Activated T-cell treated with anti-CD3 and anti-CD28 coated beads, Interleukin-2, amount 50 U/mL, for 4 hours (primary cell): ENCODE results near the gene MED29. TPM values are rescaled to one million over a fixed set of nuclear protein-coding genes. Genes with fewer than 3 reads are reported as not detected.

ENCODE experiments used
- ATAC-seq, 2 donors: fragments of 200-7000 bp; cut with Tn5 transposase; one replicate each; pipeline ENCODE4 v1.10.0; 2021
- DNase-seq: peaks from one replicate; pipeline ENCODE4 v3.0.0-alpha.2; 2020
- H3K27me3 Mint-ChIP-seq: one replicate; pipeline ENCODE4 v1.8.0; 2021; ENCODE audit warnings: low read depth, mixed read lengths
- H3K36me3 Mint-ChIP-seq: one replicate; pipeline ENCODE4 v1.8.0; 2022; ENCODE audit warnings: mixed read lengths; ENCODE audit not compliant: insufficient read depth
- H3K4me1 Mint-ChIP-seq: one replicate; pipeline ENCODE4 v1.8.0; 2021; ENCODE audit warnings: low read depth, mixed read lengths
- H3K4me3 Mint-ChIP-seq: one replicate; pipeline ENCODE4 v1.8.0; 2021; ENCODE audit warnings: mild to moderate bottlenecking, moderate library complexity, mixed read lengths
- H3K9me3 Mint-ChIP-seq: one replicate; pipeline ENCODE4 v1.8.0; 2021; ENCODE audit warnings: mixed read lengths
- total RNA-seq, 3 donors: library from RNA; stranded (reverse); gene quantifications; one replicate each; pipeline ENCODE4 v1.2.1, GENCODE V29; 2021

Gene MED29
- total RNA-seq, 3 donors from 2014 or later = 39.5 to 43.1 (median 39.7) TPM

DNA sequence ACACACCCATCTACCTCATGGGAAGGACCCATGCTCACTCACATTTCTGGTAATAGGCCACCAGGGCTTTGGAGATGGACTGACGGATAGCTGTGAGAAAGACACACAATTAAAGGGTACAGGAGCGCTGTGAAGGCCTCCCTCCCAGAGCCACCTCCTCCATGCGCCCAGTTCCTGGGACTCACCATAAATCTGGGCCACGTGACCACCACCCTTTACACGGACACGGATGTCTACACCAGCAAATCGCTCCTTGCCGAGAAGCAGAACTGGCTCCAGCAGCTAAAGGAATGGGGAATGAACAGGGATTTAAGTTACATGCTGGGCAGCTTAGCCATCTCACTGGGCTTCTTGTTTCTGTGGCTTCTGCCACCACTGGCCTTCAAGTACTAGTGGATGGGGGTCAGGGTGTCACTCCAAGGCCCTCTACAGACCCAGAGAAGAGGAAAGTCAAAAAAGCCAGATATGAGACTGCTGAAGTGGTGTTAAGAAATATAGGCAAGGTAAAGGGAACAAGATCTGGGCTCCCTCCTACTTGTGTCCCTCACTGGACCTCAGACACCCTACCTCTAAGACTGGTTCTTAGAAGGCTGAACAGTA, 42.4 kb downstream of the MED29 start:
- no peaks in the 10 kb centered on the region for H3K9me3 Mint-ChIP-seq
- DNase-seq (no peak), ATAC-seq (no peak)
- peaks cover 30% of the 10 kb centered on the region for H3K36me3 Mint-ChIP-seq
- peaks cover 46% of the 10 kb centered on the region for H3K4me1 Mint-ChIP-seq
- H3K4me3 Mint-ChIP-seq = peak overlapping the region; percentile 100
- no peaks in the 10 kb centered on the region for H3K27me3 Mint-ChIP-seq

DNA sequence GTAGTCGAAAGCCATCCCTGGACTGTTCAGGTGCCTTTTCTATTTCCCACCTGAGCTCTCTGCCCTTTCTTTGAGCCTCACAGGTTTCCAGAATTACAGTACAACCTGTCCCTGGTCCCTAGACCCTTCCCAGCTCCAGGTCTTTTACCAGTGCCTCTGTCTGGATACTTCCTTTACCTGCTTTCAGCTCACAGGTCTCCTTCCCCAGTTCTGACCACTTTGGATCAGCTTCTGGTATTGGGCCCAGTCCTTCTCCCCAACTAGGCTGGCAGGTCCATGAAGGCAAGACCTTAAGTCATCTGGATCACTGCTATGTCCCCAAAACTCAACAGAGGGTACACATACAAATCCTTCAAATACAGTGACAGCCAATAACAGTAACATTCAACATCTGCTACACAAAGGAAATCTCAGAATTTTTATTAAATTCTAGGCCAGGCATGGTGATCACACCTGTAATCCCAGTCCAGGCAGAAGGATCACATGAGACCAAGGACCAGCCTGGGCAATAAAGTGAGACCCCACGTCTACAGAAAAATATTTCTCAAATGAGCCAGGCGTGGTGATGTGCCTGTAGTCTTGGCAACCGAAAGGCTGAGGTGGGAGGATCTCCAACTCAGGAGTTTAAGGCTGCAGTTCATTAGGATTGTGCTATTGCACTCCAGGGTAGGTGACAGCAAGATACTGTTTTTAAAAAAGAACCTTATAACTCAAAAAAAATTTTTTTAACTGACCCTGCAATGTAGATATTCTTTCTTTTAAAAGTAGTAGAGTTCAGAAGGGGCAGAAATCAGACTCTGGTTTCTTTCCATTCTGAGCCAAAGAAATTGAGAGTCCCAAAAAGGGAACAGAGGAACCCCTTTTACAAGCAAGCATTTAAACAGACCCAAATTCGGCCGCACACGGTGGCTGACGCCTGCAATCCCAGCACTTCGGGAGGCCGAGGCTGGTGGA, 43.2 kb downstream of the MED29 start:
- Mint-ChIP-seq H3K4me3 (peak overlapping the region; percentile 100), H3K36me3 (peaks cover 30% of the 10 kb centered on the region), H3K9me3 (no peaks in the 10 kb centered on the region), H3K4me1 (peaks cover 46% of the 10 kb centered on the region), H3K27me3 (no peaks in the 10 kb centered on the region)
- ATAC-seq = no peak
- DNase-seq = no peak

DNA sequence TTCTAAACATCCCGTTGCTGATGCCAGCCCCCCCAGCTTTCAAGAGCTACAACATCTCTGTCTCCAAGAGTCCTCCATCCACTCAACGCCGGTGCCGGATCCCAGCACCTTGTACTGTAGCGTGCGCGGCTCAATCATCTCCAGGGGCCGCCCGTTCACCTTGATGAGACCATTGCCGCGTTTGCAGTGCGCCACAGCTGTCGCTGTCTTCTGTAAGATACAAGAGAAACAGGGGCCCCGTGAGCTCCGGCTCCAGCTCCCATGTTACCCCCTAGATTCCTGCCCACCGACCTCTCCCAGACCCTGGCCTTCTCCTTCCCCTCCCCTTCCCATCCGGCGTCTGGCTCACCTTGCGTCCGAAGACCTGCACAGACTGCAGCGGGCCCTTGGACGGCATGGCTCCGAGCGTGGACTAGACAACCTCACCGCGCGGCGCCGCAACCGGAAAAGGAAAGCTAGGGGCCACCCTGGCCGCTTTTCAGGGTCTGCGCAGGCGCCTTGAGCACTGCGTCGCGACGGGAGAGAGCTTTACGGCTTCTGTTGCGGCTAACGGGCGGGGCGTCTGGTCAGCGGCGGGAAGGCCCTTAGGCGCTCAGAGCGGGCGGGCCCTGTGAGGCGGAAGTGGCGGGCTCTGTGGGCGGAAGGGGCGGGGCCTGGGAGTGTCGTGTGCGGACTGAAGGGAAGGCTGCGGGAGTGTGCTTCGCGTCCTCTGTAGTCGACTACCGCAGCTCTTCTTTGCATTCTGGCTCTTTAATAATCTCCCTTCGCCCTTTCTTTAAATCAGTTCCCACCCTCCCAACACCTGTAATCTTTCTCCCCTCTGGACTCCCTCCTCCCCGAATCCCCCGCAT, 44.5 kb downstream of the MED29 start, which contains the start of gene RPS16:
Gene RPS16 (minus strand): TSS at position 451 of the 851 bp plus-strand sequence. CDS start 54 bp downstream, at position 397.
- peak within 1 kb of the TSS; percentile 100 for H3K4me3 Mint-ChIP-seq
- H3K4me1 Mint-ChIP-seq = peaks cover 41% of the 10 kb centered on the region
- peak; percentile 99 for DNase-seq

DNA sequence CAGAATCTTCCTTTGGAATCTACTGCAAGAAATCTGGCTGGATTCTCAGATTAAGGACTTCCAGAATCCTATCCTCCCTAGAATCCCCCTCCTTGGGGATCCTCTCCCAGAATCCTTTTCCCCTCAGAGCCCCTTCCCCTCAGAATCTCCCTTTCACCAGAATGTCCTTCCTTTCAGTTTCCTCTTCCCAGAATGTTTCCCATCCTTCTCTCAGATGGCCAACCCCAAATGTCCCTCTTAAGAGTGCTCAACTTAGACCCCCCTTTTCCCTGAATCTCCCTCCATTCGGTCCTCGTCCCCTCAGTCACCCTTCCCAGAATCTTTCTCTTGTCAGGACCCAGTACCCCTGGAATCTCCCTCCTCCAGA, 45.2 kb downstream of the MED29 start:
- Mint-ChIP-seq H3K4me3 (peak overlapping the region; percentile 100), H3K9me3 (no peaks in the 10 kb centered on the region), H3K36me3 (peaks cover 28% of the 10 kb centered on the region), H3K27me3 (no peaks in the 10 kb centered on the region), H3K4me1 (peaks cover 35% of the 10 kb centered on the region)
- ATAC-seq (no peak), DNase-seq (no peak)

More for the DNA sequence above, 44.5 kb downstream of the MED29 start, which contains the start of gene RPS16:
- H3K27me3 Mint-ChIP-seq = no peaks in the 10 kb centered on the region
- no peaks in the 10 kb centered on the region for H3K9me3 Mint-ChIP-seq
- peak; percentile 91 to 94 for ATAC-seq
- H3K36me3 Mint-ChIP-seq = peaks cover 30% of the 10 kb centered on the region

DNA sequence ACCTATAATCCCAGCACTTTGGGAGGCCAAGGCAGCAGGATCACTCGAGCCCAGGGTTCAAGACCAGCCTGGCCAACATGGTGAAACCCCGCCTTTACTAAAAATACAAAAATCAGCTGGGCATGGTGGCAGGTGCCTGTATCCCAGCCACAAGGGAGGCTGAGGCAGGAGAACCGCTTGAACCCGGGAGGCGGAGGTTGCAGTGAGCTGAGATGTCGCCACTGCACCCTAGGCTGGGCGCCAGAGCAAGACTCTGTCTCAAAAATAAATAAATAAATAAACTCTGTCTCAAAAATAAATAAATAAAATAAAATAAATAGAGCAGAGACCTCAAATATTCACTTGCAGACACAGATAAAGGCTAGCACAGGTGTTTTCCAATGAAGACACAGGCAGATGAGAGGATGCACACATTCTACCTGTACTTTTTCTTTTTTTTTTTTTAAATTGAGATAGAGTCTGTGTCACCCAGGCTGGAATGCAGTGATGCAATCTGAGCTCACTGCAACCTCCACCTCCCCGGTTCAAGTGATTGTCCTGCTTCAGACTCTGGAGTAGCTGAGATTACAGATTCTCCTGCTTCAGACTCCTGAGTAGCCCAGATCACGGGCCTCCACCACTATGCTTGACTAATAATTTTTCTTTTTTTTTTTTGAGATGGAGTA, 47.2 kb downstream of the MED29 start:
- no peak for DNase-seq
- Mint-ChIP-seq H3K36me3 (peaks cover 21% of the 10 kb centered on the region), H3K9me3 (no peaks in the 10 kb centered on the region), H3K4me3 (no peak overlapping the region), H3K4me1 (peaks cover 23% of the 10 kb centered on the region), H3K27me3 (no peaks in the 10 kb centered on the region)
- no peak for ATAC-seq

DNA sequence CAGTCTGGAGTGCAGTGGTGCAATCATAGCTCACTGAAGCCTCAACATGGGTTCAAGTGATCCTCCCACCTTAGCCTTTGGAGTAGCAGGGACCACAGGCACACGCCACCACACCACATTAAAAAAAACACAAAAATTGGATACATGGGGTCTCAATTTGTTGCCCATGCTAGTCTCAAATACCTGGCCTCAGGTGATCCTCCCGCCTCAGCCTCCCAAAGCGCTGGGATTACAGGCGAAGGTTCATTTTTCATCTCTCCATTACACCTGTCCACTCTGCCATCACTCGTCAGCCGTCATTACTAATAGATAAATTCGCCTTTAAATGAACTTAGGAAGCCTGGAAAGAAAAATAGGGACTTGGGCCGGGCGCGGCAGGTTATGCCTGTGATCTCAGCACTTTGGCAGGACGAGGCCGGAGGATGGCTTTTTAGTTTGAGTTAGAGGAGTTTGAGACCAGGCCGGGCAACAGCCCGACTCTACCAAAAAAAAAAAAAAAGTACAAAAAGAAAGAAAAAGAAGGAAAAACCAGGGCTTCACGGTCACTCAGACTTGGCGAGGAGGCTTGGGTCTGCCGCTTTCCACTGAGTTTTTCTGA, 53.5 kb downstream of the MED29 start:
- Mint-ChIP-seq H3K36me3 (peaks cover 22% of the 10 kb centered on the region), H3K27me3 (no peaks in the 10 kb centered on the region), H3K4me1 (peaks cover 43% of the 10 kb centered on the region), H3K4me3 (peak overlapping the region; percentile 98), H3K9me3 (no peaks in the 10 kb centered on the region)
- DNase-seq (no peak), ATAC-seq (no peak)

DNA sequence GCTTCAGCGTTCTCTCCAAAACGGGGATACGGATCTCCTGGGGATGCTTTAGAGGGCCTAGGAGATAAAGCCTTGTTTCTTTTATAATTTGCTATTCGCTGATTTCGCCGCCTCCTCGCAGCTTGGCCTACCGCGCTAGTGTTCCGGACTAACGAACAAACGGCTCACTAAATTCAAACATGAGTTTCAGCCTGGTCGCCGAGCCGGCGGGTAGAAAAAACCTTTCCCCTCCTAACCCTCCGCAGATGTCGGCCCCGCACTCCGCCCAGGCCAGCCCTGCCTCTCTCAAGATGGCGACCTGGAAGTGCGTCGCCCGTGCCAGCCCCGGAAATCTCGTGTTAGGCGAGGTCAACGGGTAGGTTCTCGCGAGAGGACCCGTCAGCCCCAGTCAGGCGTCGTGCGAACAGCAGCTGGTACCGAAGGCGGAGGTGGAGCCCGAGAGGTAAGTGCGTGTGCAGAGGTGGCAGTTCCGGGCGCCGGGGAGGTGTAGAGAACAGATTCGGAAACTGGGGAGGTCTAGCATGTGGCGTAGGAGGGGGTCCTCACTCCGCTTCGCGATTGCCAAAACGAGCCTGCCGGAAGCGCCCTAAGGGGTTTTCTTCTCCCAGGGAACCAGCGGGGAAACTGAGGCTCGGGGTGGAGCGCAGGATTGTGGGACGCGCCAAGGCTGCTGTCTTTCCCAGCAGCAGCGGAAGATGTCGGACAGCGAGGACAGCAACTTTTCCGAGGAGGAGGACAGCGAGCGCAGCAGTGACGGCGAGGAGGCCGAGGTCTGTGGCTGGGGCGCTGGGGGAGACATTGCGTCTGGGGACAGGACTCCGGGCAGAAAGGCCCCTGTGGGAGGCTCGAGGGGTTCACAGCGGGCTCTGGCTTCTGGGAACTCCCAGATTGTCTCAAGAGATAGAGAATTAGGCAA, 54.3 kb downstream of the MED29 start, which contains the start of gene SUPT5H:
Gene SUPT5H (plus strand): TSS at position 387 of the 916 bp plus-strand sequence. CDS start 309 bp downstream, at position 696.
- no peaks in the 10 kb centered on the region for H3K27me3 Mint-ChIP-seq
- peak; percentile 94 to 95 for ATAC-seq
- DNase-seq = peak; percentile 97
- H3K4me1 Mint-ChIP-seq = peaks cover 51% of the 10 kb centered on the region
- H3K9me3 Mint-ChIP-seq = no peaks in the 10 kb centered on the region
- H3K36me3 Mint-ChIP-seq = peaks cover 23% of the 10 kb centered on the region
- peak within 1 kb of the TSS; percentile 98 for H3K4me3 Mint-ChIP-seq

DNA sequence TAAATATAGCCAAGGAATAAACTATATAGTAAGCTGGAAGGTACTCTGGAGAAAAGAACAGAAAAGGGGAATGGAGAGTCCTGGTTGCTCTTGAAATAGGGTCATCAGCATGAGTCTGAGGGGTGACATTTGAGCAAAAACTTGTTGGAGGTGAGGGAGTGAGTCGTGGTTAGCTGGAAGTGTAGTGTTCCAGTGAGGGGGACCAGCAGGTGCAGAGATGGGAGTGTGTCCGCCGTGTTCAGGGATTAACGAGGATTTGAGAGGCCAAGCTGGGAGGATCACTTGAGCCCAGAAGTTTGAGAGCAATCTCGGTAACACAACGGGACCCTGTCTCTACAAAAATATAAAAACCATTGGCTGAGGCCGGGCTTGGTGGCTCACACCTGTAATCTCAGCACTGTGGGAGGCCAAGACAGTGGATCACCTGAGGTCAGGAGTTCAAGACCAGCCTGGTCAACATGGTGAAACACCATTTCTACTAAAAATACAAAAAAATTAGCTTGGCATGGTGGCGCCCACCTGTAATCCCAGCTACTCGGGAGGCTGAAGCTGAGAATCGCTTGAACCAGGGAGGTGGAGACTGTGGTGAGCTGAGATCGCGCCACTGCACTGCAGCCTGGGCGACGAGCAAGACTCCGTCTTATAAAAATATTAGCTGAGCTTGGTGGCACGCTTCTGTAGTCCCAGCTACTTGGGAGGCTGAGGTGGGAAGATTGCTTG, 55.3 kb downstream of the MED29 start:
- Mint-ChIP-seq H3K27me3 (no peaks in the 10 kb centered on the region), H3K4me3 (peak overlapping the region; percentile 98), H3K4me1 (peaks cover 56% of the 10 kb centered on the region), H3K36me3 (peaks cover 26% of the 10 kb centered on the region), H3K9me3 (no peaks in the 10 kb centered on the region)
- no peak for ATAC-seq
- no peak for DNase-seq

DNA sequence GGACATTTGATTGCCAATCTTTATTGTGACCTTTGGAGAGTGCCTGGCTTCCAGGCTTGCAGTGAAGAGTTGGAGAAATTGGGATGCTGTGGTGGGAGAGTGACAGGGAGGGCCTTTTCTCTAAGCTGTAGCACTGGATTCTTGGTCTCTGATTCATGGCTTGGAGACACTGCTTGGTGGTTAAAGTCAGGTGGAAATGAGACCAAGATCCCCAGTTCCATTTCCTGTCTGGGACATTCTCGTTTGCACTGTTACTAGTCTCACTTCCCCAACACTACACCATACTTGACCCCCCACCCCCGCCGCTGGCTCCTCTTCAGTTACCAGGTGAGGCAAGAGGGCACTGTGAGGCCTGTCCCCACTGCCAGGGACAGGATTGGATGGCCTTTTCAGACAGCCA, 57.1 kb downstream of the MED29 start:
- Mint-ChIP-seq H3K36me3 (peaks cover 40% of the 10 kb centered on the region), H3K9me3 (no peaks in the 10 kb centered on the region)

DNA sequence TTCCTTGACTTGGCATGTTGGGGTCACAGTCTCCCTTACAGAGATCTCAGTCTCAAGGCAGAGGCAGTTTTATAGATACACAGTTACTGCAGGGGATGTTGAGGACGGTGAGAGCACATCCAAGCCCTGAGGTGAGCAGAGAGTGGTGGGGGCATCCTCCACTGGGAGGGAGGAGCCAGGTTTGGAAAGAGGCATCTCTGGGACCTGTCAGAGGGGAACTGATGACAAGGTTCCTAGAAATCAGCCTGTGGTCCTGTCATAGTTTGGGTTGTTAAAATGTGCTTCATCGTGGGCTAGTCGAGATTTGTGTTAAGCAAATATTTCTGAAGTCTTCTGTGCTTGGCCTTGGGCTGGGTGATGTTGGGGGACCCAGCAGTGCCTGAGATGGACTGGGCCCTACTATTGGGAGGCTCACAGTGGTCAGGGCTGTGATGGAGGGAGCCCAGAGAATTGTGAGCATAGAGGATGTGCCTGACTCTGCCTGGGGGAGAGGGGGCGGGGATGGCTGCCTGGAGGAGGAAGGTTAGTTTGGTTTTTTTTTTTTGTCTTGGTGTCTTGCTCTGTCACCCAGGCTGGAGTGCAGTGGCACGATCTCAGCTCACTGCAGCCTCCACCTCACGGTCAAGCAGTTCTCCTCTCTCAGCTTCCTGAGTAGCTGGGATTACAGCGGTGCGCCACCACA, 58.1 kb downstream of the MED29 start:
- no peak for DNase-seq
- H3K4me1 Mint-ChIP-seq = peaks cover 69% of the 10 kb centered on the region
- no peak for ATAC-seq
- H3K9me3 Mint-ChIP-seq = no peaks in the 10 kb centered on the region
- peak overlapping the region; percentile 98 for H3K4me3 Mint-ChIP-seq
- peaks cover 41% of the 10 kb centered on the region for H3K36me3 Mint-ChIP-seq
- H3K27me3 Mint-ChIP-seq = no peaks in the 10 kb centered on the region

More for the DNA sequence above, 57.1 kb downstream of the MED29 start:
- no peaks in the 10 kb centered on the region for H3K27me3 Mint-ChIP-seq
- peaks cover 71% of the 10 kb centered on the region for H3K4me1 Mint-ChIP-seq
- peak overlapping the region; percentile 98 for H3K4me3 Mint-ChIP-seq
- no peak for ATAC-seq
- no peak for DNase-seq
